Measurements from ENCODE around the gene KLHL30.

Gene KLHL30

GRCh38 chr2:238138331-238139195 lies at the start of gene KLHL30:
KLHL30 (plus strand) TSS chr2:238138668; CDS start chr2:238140755, 2,087 bp downstream.
- no peak for DNase-seq (ENCODE audit: low read depth)
- H3K4me3 ChIP-seq (ENCODE audit: low read depth, low read length), result no peak within 1 kb of the TSS
- TF ChIP-seq CTCF (conservative IDR thresholded peaks at IDR 0.05; ENCODE audit: low read depth, low read length), result no peak

GRCh38 chr2:238090887-238091286 lies 47.6 kb upstream of the KLHL30 start:
- DNase-seq (ENCODE audit: low read depth), result no peak
- H3K4me3 ChIP-seq (ENCODE audit: low read depth, low read length), result no peak overlapping the region
- no peak for TF ChIP-seq CTCF (conservative IDR thresholded peaks at IDR 0.05; ENCODE audit: low read depth, low read length)

GRCh38 chr2:238091436-238092060 lies 46.9 kb upstream of the KLHL30 start:
- DNase-seq (ENCODE audit: low read depth), result no peak
- no peak for TF ChIP-seq CTCF (conservative IDR thresholded peaks at IDR 0.05; ENCODE audit: low read depth, low read length)

GRCh38 chr2:238092486-238093035 lies 45.9 kb upstream of the KLHL30 start:
- no peak overlapping the region for H3K4me3 ChIP-seq (ENCODE audit: low read depth, low read length)
- no peak for TF ChIP-seq CTCF (conservative IDR thresholded peaks at IDR 0.05; ENCODE audit: low read depth, low read length)
- no peak for DNase-seq (ENCODE audit: low read depth)

More at GRCh38 chr2:238091436-238092060, 46.9 kb upstream of the KLHL30 start:
- H3K4me3 ChIP-seq (ENCODE audit: low read depth, low read length), result no peak overlapping the region

- no peak overlapping the region for H3K4me3 ChIP-seq (ENCODE audit: low read depth, low read length)
- DNase-seq (ENCODE audit: low read depth), result no peak
- no peak for TF ChIP-seq CTCF (conservative IDR thresholded peaks at IDR 0.05; ENCODE audit: low read depth, low read length)
Observed at GRCh38 chr2:238093181-238094140, 45.0 kb upstream of the KLHL30 start.

- H3K4me3 ChIP-seq (ENCODE audit: low read depth, low read length), result no peak overlapping the region
- TF ChIP-seq CTCF (conservative IDR thresholded peaks at IDR 0.05; ENCODE audit: low read depth, low read length), result no peak
- no peak for DNase-seq (ENCODE audit: low read depth)
Observed at GRCh38 chr2:238094438-238095022, 43.9 kb upstream of the KLHL30 start.

All from choroid plexus epithelial cell (primary cell).